ENCODE measurements around the gene HSD17B7.

HSD17B7 gene

GRCh38 chr1:162822391-162823200, 32.1 kb downstream of the HSD17B7 start:
- peak; percentile 60 for FAIRE-seq
- no peak for TF ChIP-seq TAF1 (IDR thresholded peaks at IDR 0.05; ENCODE audit: low read depth, low read length)
- TF ChIP-seq PAX5 (IDR thresholded peaks at IDR 0.05; ENCODE audit: insufficient read depth, low read length, severe bottlenecking), result no peak
- no peak for TF ChIP-seq POLR2A (IDR thresholded peaks at IDR 0.05; ENCODE audit: low read depth, low read length)
- no peak for TF ChIP-seq POU2F2 (IDR thresholded peaks at IDR 0.05; ENCODE audit: low read depth, low read length)
- TF ChIP-seq SPI1 (IDR thresholded peaks at IDR 0.05; ENCODE audit: low read depth, low read length), result no peak
- TF ChIP-seq POLR2AphosphoS5 (IDR thresholded peaks at IDR 0.05; ENCODE audit: low read depth, low read length), result no peak
- no peak for DNase-seq (ENCODE audit: insufficient read length, low spot score)

GRCh38 chr1:162823231-162823630, 32.7 kb downstream of the HSD17B7 start:
- TF ChIP-seq POU2F2 (IDR thresholded peaks at IDR 0.05; ENCODE audit: low read depth, low read length) (no peak), TAF1 (IDR thresholded peaks at IDR 0.05; ENCODE audit: low read depth, low read length) (no peak), POLR2A (IDR thresholded peaks at IDR 0.05; ENCODE audit: low read depth, low read length) (no peak), PAX5 (IDR thresholded peaks at IDR 0.05; ENCODE audit: insufficient read depth, low read length, severe bottlenecking) (no peak), SPI1 (IDR thresholded peaks at IDR 0.05; ENCODE audit: low read depth, low read length) (no peak), POLR2AphosphoS5 (IDR thresholded peaks at IDR 0.05; ENCODE audit: low read depth, low read length) (no peak)
- no peak for FAIRE-seq
- DNase-seq (ENCODE audit: insufficient read length, low spot score), result no peak

GRCh38 chr1:162823771-162824525, 33.4 kb downstream of the HSD17B7 start:
- FAIRE-seq, result peak; percentile 16
- DNase-seq (ENCODE audit: insufficient read length, low spot score), result no peak
- TF ChIP-seq POLR2A (IDR thresholded peaks at IDR 0.05; ENCODE audit: low read depth, low read length) (no peak), TAF1 (IDR thresholded peaks at IDR 0.05; ENCODE audit: low read depth, low read length) (no peak), POLR2AphosphoS5 (IDR thresholded peaks at IDR 0.05; ENCODE audit: low read depth, low read length) (no peak), POU2F2 (IDR thresholded peaks at IDR 0.05; ENCODE audit: low read depth, low read length) (no peak)

GRCh38 chr1:162829268-162829667, 38.8 kb downstream of the HSD17B7 start:
- FAIRE-seq (no peak), DNase-seq (ENCODE audit: insufficient read length, low spot score) (no peak)
- no peak for TF ChIP-seq TAF1 (IDR thresholded peaks at IDR 0.05; ENCODE audit: low read depth, low read length)
- no peak for TF ChIP-seq POLR2A (IDR thresholded peaks at IDR 0.05; ENCODE audit: low read depth, low read length)
- no peak for TF ChIP-seq POLR2AphosphoS5 (IDR thresholded peaks at IDR 0.05; ENCODE audit: low read depth, low read length)

GRCh38 chr1:162832470-162832869, 42.0 kb downstream of the HSD17B7 start:
- FAIRE-seq (no peak), DNase-seq (ENCODE audit: insufficient read length, low spot score) (no peak)
- TF ChIP-seq TAF1 (IDR thresholded peaks at IDR 0.05; ENCODE audit: low read depth, low read length) (no peak), PAX5 (IDR thresholded peaks at IDR 0.05; ENCODE audit: insufficient read depth, low read length, severe bottlenecking) (no peak), POLR2A (IDR thresholded peaks at IDR 0.05; ENCODE audit: low read depth, low read length) (no peak), SPI1 (IDR thresholded peaks at IDR 0.05; ENCODE audit: low read depth, low read length) (no peak), POLR2AphosphoS5 (IDR thresholded peaks at IDR 0.05; ENCODE audit: low read depth, low read length) (no peak), POU2F2 (IDR thresholded peaks at IDR 0.05; ENCODE audit: low read depth, low read length) (no peak)

GRCh38 chr1:162835157-162835899, 44.8 kb downstream of the HSD17B7 start:
- DNase-seq (ENCODE audit: insufficient read length, low spot score), result peak; percentile 26
- no peak for FAIRE-seq
- TF ChIP-seq POU2F2 (IDR thresholded peaks at IDR 0.05; ENCODE audit: low read depth, low read length) (no peak), SPI1 (IDR thresholded peaks at IDR 0.05; ENCODE audit: low read depth, low read length) (no peak), POLR2AphosphoS5 (IDR thresholded peaks at IDR 0.05; ENCODE audit: low read depth, low read length) (no peak), PAX5 (IDR thresholded peaks at IDR 0.05; ENCODE audit: insufficient read depth, low read length, severe bottlenecking) (no peak), POLR2A (IDR thresholded peaks at IDR 0.05; ENCODE audit: low read depth, low read length) (no peak), TAF1 (IDR thresholded peaks at IDR 0.05; ENCODE audit: low read depth, low read length) (no peak)

- FAIRE-seq, result no peak
- DNase-seq (ENCODE audit: insufficient read length, low spot score), result no peak
- TF ChIP-seq POLR2A (IDR thresholded peaks at IDR 0.05; ENCODE audit: low read depth, low read length), result no peak
- TF ChIP-seq POLR2AphosphoS5 (IDR thresholded peaks at IDR 0.05; ENCODE audit: low read depth, low read length), result no peak
- TF ChIP-seq SPI1 (IDR thresholded peaks at IDR 0.05; ENCODE audit: low read depth, low read length), result no peak
- TF ChIP-seq TAF1 (IDR thresholded peaks at IDR 0.05; ENCODE audit: low read depth, low read length), result no peak
These were observed 48.4 kb downstream of the HSD17B7 start for GRCh38 chr1:162838863-162839262.

GRCh38 chr1:162840250-162840839, 49.8 kb downstream of the HSD17B7 start:
- DNase-seq (ENCODE audit: insufficient read length, low spot score) (no peak), FAIRE-seq (no peak)
- TF ChIP-seq POU2F2 (IDR thresholded peaks at IDR 0.05; ENCODE audit: low read depth, low read length) (no peak), TAF1 (IDR thresholded peaks at IDR 0.05; ENCODE audit: low read depth, low read length) (no peak), SPI1 (IDR thresholded peaks at IDR 0.05; ENCODE audit: low read depth, low read length) (no peak), PAX5 (IDR thresholded peaks at IDR 0.05; ENCODE audit: insufficient read depth, low read length, severe bottlenecking) (no peak), POLR2AphosphoS5 (IDR thresholded peaks at IDR 0.05; ENCODE audit: low read depth, low read length) (no peak), POLR2A (IDR thresholded peaks at IDR 0.05; ENCODE audit: low read depth, low read length) (no peak)

- FAIRE-seq (no peak), DNase-seq (ENCODE audit: insufficient read length, low spot score) (no peak)
- no peak for TF ChIP-seq SPI1 (IDR thresholded peaks at IDR 0.05; ENCODE audit: low read depth, low read length)
- no peak for TF ChIP-seq POU2F2 (IDR thresholded peaks at IDR 0.05; ENCODE audit: low read depth, low read length)
- TF ChIP-seq POLR2AphosphoS5 (IDR thresholded peaks at IDR 0.05; ENCODE audit: low read depth, low read length), result no peak
- no peak for TF ChIP-seq PAX5 (IDR thresholded peaks at IDR 0.05; ENCODE audit: insufficient read depth, low read length, severe bottlenecking)
- no peak for TF ChIP-seq TAF1 (IDR thresholded peaks at IDR 0.05; ENCODE audit: low read depth, low read length)
- TF ChIP-seq POLR2A (IDR thresholded peaks at IDR 0.05; ENCODE audit: low read depth, low read length), result no peak
These were observed 53.7 kb downstream of the HSD17B7 start for GRCh38 chr1:162844153-162844552.

All from GM12891 (cell line).